NCI-H2196 treated with DMSO at 0.1 percent for 48 hours (cell line): Measurements from ENCODE around the gene PEG3.
"Not testable (repeated sequence)": the region's sequence is repeated elsewhere in the genome, so short reads cannot be mapped to it uniquely, and the experiment has no call there.

Experiments
- DNase-seq: peaks from one replicate; lab custom pipeline; 2025; ENCODE audit not compliant: unreplicated experiment; lab: John Stamatoyannopoulos, UW

Gene PEG3

GRCh38 chr19:56840451-56841192 is at the start of gene PEG3, which contains the start of gene ZIM2:
Gene PEG3, minus strand, starts transcription at chr19:56840726. Its CDS starts 16,071 bp downstream, at chr19:56824655.
Gene ZIM2, minus strand, starts transcription at chr19:56840726. Its CDS starts 16,449 bp downstream, at chr19:56824277.
- DNase-seq = no peak

GRCh38 chr19:56885173-56885985 is 44.9 kb upstream of the PEG3 start:
- DNase-seq = no peak

GRCh38 chr19:56884441-56884840 is 43.9 kb upstream of the PEG3 start:
- no peak for DNase-seq

GRCh38 chr19:56880592-56881190 is 40.2 kb upstream of the PEG3 start:
- no peak for DNase-seq

GRCh38 chr19:56877069-56877715 is 36.7 kb upstream of the PEG3 start:
- no peak for DNase-seq

GRCh38 chr19:56875717-56876116 is 35.2 kb upstream of the PEG3 start:
- no peak for DNase-seq

- no peak for DNase-seq
These were observed 34.0 kb upstream of the PEG3 start for GRCh38 chr19:56874530-56874929.

- DNase-seq = no peak
These were observed 33.0 kb upstream of the PEG3 start for GRCh38 chr19:56873493-56873892.

GRCh38 chr19:56869886-56870285 is 29.4 kb upstream of the PEG3 start:
- DNase-seq = no peak

- no peak for DNase-seq
These were observed 27.9 kb upstream of the PEG3 start for GRCh38 chr19:56868446-56868845.

GRCh38 chr19:56866538-56866937 is 26.0 kb upstream of the PEG3 start:
- DNase-seq = no peak

- DNase-seq = no peak
These were observed 24.1 kb upstream of the PEG3 start for GRCh38 chr19:56864443-56865125.

- no peak for DNase-seq
These were observed 22.2 kb upstream of the PEG3 start for GRCh38 chr19:56862741-56863140.

- DNase-seq = not testable (repeated sequence)
These were observed 19.9 kb upstream of the PEG3 start for GRCh38 chr19:56860409-56860808.

GRCh38 chr19:56858026-56858425 is 17.5 kb upstream of the PEG3 start:
- DNase-seq = no peak

- no peak for DNase-seq
These were observed 16.3 kb upstream of the PEG3 start for GRCh38 chr19:56856822-56857221.

- not testable (repeated sequence) for DNase-seq
These were observed 11.8 kb upstream of the PEG3 start for GRCh38 chr19:56852361-56852760.

GRCh38 chr19:56848166-56848565 is 7.6 kb upstream of the PEG3 start:
- DNase-seq = no peak

- DNase-seq = no peak
These were observed 1.9 kb upstream of the PEG3 start for GRCh38 chr19:56842412-56842811.

GRCh38 chr19:56841193-56841543 is 642 bp upstream of the PEG3 start:
- no peak for DNase-seq
